D721Med (cell line): Measurements from ENCODE around the gene QTRT2.

ENCODE experiments used
- DNase-seq: peaks from one replicate; pipeline ENCODE4 v3.0.0; 2011; ENCODE audit warnings: low spot score; ENCODE audit not compliant: insufficient read length
- FAIRE-seq: peaks from 2 replicates; lab custom pipeline; 2011; peaks lifted over from hg19 to GRCh38; lab: Jason Lieb, UNC
- CTCF ChIP-seq: IDR thresholded peaks from 2 replicates; pipeline ENCODE4 v1.5.1; 2012; ENCODE audit warnings: mild to moderate bottlenecking, control low read depth; ENCODE audit not compliant: insufficient read depth; ENCODE audit errors: missing control alignments

Gene QTRT2

GRCh38 chr3:114128826-114129225, 72.3 kb downstream of the QTRT2 start:
- no peak for TF ChIP-seq CTCF
- DNase-seq (no peak), FAIRE-seq (no peak)

DNA sequence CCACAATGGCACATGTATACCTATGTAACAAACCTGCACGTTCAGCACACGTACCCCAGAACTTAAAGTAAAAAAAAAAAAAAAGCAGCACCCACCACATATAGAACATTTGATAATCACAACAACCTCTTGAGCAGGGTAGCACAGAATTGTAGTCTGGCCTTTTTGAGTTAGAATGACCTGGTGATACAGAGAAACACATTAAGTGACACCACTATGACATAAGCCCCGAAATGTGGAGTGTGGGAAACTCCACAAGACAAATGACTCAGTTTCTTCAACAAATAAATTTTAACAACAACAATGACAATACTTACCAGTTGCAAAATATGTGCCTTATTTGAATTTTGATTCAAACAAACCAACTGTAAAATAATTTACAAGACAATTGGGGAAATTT, 76.0 kb downstream of the QTRT2 start:
- DNase-seq (no peak), FAIRE-seq (no peak)
- no peak for TF ChIP-seq CTCF

DNA sequence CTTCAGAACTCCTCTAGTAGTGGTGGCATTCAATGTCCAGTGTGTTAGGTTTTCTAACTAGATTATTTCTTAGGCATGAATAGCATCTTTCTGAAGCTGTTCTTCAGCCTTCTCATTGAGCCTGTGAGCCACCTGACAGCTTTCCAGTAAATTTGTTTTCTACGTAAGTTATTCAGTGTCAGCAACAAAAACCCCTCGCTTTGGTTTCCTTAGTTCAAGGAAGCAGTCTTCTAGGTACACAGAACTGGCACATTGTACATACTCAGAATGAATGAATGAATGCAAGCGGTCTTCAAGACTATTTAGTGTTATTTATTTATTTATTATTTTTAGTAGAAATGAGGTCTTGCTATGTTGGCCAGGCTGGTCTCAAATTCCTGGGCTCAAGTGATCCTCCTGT, 77.4 kb downstream of the QTRT2 start:
- DNase-seq = no peak
- no peak for FAIRE-seq
- no peak for TF ChIP-seq CTCF
